Loucy (cell line): ENCODE results near the gene SPANXN4.

ENCODE experiments used
- EZH2phosphoT487 ChIP-seq: fragments of 200-600 bp; IDR thresholded peaks from 2 replicates; pipeline ENCODE4 v1.6.1; 2018; ENCODE audit warnings: antibody characterized with exemption, mild to moderate bottlenecking, moderate library complexity, borderline replicate concordance
- TF ChIP-seq, protein P1 (sequence below): fragments of 200-600 bp; sonication (generic); conservative IDR thresholded peaks from 2 replicates; pipeline ENCODE4 v1.5.1; 2014; ENCODE audit warnings: mild to moderate bottlenecking, antibody characterized with exemption, low read length

GRCh38 chrX:143082537-143082936 lies 56.8 kb downstream of the SPANXN4 start:
- TF ChIP-seq, protein P1, sequence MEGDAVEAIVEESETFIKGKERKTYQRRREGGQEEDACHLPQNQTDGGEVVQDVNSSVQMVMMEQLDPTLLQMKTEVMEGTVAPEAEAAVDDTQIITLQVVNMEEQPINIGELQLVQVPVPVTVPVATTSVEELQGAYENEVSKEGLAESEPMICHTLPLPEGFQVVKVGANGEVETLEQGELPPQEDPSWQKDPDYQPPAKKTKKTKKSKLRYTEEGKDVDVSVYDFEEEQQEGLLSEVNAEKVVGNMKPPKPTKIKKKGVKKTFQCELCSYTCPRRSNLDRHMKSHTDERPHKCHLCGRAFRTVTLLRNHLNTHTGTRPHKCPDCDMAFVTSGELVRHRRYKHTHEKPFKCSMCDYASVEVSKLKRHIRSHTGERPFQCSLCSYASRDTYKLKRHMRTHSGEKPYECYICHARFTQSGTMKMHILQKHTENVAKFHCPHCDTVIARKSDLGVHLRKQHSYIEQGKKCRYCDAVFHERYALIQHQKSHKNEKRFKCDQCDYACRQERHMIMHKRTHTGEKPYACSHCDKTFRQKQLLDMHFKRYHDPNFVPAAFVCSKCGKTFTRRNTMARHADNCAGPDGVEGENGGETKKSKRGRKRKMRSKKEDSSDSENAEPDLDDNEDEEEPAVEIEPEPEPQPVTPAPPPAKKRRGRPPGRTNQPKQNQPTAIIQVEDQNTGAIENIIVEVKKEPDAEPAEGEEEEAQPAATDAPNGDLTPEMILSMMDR = no peak
- no peak for TF ChIP-seq EZH2phosphoT487
